HG03280 (cell line): ENCODE results near the gene TNRC6B.
A peak's percentile ranks its signal among the peaks of the same experiment; 100 is the strongest.
"Not testable (repeated sequence)": the region's sequence is repeated elsewhere in the genome, so short reads cannot be mapped to it uniquely, and the experiment has no call there.

ENCODE experiments used
- ATAC-seq: cut with Tn5 transposase; IDR thresholded peaks from one replicate; pipeline ENCODE4 v1.9.1; 2021; ENCODE audit warnings: mild to moderate bottlenecking, moderate library complexity; ENCODE audit not compliant: unreplicated experiment

Gene TNRC6B

DNA sequence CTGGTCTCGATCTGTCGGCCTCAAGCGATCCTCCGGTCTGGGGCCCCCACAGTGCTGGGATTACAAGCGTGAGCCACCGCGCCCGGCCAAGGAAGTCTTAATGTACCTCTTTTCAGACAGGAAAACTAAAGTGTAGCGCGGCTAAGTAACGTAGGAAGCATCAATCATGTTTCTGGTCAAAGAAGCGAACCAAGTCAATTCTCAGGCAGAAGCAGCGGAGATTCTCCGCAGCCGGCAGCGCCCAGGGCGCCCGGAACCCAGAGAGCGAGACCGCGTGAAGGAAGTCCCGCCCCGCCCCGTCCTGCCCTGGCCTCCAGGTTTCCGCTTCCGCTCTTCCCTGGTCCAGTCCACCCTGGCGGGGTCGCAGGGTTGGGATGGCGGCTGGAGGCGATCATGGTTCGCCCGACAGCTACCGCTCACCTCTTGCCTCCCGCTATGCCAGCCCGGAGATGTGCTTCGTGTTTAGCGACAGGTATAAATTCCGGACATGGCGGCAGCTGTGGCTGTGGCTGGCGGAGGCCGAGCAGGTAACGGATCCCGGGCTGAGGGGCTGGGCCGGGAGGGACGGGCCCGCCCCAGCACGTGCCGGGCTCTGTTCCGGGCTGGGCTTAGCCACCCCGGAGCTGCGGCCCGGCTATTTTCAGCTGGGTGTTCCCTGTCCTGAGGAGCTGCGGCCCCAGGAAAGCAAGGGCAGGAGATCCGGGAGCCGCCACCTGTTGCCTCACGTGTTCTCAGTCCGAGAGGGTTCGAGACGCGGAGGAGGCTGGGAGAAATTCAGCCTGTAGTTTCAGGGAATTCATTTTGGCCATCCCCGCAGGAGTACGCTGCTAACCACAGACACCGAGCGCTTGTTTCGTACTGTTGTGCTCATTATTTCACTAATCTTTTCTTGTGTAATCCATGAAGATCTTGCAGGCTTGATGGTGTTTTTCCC, 168.7 kb downstream of the TNRC6B start, which contains the start of gene ADSL:
Gene ADSL (plus strand): TSS at position 316 of the 934 bp plus-strand sequence. CDS start 59 bp downstream, at position 375.
- ATAC-seq = peak; percentile 85

DNA sequence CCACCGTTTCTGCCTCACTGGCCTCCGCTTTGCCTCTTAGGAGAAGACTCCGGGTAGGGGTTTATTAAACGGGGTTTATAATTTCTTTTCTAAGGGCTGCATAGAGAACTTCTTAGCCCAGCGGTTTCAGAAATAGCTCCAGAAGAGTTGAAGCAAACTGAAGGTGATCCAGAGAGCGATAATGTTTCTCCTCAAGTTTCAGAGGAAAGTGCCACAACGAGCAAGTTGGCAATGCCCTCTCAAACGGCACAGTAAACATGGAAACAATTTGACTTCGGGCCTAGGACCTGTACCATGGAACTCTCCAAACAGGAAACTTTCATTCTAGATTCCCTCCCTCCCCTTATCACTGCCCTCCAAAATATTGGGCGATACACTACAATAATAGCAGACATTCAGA, 169.6 kb downstream of the TNRC6B start:
- ATAC-seq = no peak

DNA sequence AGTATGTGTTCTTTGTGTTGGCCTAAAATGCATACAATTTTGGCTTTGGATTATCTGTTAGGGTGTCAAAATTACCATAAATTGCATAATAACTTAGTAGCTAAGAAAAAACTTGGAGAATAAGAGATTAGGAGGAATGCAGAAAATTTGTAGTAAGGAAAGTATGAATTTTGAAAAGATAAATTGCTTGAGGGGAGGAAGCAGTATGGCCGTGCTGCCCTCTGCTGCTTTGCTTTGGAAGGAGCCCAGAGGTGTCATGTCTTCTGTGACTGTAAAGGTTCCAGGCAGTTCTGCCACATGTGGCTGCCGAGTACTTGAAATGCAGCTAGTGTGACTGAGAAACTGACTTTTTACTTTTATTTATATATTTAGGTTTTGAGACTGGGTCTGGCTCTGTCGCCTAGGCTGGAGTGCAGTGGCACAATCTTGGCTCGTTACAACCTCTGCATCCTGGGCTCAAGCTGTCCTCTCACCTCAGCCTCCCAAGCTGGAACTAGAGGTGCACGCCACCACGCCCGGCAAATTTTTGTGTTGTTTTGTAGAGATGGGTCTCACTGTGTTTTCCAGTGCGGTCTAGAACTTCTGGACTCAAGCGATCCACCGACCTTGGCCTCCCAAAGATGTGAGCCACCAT, 170.4 kb downstream of the TNRC6B start:
- no peak for ATAC-seq

DNA sequence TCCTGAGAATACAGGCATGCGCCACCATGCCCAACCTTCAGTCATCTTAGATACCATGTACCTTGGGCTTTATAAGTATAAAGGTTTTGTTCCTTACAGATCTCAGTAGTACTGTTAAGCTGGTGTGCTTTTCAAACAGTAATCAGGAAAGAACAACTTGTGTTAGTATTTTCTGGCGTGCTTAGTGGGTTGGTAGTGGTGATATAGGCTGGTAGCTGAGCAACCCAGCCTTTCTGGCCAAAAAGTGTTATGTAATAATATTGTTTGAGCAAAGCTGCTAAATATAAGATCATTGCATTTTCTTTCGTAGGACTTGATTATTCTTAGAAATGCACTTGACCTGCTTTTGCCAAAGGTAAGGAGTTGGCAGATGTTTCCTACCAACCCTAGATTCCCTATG, 175.0 kb downstream of the TNRC6B start:
- ATAC-seq = no peak

DNA sequence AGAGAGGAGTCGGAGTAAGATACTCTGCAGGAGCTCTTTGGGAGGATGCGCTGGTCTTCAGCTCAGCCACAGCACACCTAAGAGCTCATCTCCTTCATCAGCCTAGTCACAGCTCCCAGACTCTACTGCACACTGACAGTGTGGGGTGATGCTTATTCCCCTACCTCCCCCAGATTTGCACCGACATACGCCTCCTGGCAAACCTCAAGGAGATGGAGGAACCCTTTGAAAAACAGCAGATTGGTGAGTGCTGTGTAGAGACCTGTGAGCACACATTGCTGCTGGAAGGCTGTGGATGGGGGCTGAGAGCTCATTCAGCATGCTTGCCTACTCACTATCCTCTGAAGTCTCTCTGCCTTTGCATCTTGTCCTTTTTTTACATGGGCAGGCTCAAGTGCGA, 183.4 kb downstream of the TNRC6B start:
- ATAC-seq = no peak

GRCh38 chr22:40363059-40363458, 185.3 kb downstream of the TNRC6B start:
- no peak for ATAC-seq

DNA sequence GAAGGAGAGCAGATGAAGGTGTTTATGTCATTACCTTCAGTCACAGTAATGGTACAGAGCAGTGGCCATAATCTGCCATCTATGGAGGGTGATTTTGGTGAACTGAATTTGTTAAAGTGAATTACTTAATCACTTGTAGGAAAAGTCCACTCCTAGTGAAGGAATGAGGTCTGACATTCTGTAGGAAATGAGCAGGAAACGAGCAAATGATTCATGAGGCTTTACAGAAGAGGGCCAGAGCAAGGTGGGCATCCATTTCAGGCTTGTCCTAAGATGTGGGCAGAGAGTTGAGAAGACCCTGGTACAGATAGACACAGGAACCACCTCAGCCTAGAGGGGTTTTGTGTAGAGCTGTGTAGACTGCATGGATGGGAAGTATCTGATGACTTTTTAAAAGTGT, 186.7 kb downstream of the TNRC6B start:
- ATAC-seq = no peak

GRCh38 chr22:40366068-40366467, 188.3 kb downstream of the TNRC6B start:
- no peak for ATAC-seq

- ATAC-seq = no peak
Observed at GRCh38 chr22:40367342-40367741, 189.6 kb downstream of the TNRC6B start.

DNA sequence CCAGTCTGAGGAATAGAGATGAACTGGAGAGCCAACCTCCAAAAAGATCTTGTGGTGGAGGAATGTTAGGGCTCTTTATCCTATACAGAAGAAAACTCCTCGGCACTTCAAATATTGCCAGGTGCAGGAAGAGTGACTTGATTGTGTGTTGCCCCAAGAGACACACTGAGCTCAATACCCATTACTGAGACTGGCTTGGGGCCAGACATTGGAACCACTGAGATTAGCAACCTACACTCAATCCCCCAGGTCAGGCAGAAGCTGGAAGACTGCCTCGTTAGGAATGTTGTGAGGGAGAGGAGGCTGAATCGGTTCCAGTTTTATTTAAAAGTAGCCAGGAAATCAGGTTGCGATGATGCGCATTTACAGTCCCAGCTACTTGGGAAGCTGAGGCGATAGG, 190.3 kb downstream of the TNRC6B start:
- no peak for ATAC-seq

DNA sequence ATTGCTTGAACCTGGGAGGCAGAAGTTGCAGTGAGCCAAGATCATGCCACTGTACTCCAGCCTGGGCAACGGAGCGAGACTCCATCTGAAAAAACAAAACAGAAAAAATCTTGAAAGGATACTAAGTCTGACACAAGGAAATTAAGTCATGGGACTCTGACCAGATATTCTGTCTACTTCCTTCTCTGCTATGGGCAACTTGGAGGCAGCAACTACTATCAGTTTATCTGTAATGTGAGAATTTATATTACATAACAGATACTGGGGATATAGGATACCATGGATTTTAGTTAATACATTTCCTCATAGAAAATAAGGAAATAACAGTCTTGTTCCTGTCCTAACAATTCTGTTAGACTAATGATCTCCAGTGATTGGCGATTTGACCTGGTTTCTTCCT, 191.1 kb downstream of the TNRC6B start:
- no peak for ATAC-seq

DNA sequence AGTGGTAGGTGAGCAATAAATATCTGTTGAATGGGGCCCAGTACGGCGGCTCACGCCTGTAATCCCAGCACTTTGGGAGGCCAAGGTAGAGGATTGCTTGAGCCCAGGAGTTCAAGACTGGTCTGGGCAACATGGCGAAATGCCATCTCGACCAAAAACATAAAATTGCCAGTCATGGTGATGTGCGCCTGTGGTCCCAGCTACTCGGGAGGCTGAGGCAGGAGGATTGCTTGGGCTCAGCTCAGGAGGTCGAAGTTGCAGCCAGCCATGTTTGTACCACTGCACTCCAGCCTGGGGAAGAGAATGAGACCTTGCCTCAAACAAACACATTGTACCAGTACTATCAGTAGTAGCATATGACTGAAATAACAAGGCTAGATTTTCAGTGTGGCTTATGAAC, 196.8 kb downstream of the TNRC6B start:
- ATAC-seq = no peak

GRCh38 chr22:40376149-40376548, 198.4 kb downstream of the TNRC6B start:
- no peak for ATAC-seq

- no peak for ATAC-seq
Observed at GRCh38 chr22:40377931-40378330, 200.2 kb downstream of the TNRC6B start.

DNA sequence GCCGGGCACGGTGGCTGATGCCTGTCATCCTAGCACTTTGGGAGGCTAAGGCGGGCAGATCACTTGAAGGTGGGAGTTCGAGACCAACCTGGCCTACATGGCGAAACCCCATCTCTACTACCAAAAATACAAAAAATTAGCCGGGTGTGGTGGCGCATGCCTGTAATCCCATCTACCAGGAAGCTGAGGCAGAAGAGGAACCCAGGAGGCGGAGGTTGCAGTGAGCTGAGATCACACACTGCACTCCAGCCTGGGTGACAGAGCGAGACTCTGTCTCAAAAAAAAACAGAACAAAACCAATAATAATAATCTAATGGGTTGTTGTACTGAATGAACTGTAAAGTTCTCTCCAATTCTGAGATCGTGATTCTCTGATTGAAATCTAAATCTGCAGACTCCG, 200.7 kb downstream of the TNRC6B start:
- not testable (repeated sequence) for ATAC-seq

DNA sequence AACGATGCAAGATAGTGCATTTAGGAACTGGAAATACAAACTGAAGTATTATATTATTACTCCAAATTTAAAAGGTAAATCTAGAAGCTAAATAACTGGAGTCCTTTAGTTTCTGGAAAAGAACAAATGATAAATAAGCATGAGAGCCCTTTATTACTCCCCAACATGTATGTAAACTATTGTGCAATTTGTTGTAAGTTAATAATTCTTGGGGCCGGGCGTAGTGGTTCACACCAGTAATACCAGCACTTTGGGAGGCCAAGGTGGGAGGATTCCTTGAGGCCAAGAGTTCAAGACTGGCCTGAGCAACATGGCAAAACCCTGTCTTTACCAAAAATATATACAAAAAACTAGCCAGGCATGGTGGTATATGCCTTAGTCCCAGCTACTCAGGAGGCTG, 203.7 kb downstream of the TNRC6B start:
- no peak for ATAC-seq

- ATAC-seq = no peak
Observed at GRCh38 chr22:40383905-40384304, 206.2 kb downstream of the TNRC6B start.

- ATAC-seq = no peak
Observed at GRCh38 chr22:40385036-40385782, 207.5 kb downstream of the TNRC6B start.
